HCT116 (cell line): ENCODE data around the gene NME1. TPM values are rescaled to one million over a fixed set of nuclear protein-coding genes. Genes with fewer than 3 reads are reported as not detected.

Source experiments
- ATAC-seq: fragments of 200-7000 bp; cut with Tn5 transposase; 2 replicates; pipeline ENCODE4 v1.9.1; 2020; ENCODE audit warnings: mild to moderate bottlenecking, moderate library complexity
- BruUV-seq: library from RNA; stranded (reverse); fragments of 400-500 nt; replicated peaks from 2 replicates; lab custom pipeline; 2021; lab: Mats Ljungman, UMichigan
- CTCF ChIA-PET: fragments of 300-600 bp; sonication (Branson Sonifier 250); formaldehyde crosslinking; loops from one replicate; lab custom pipeline; 2021; ENCODE audit warnings: antibody characterized with exemption; lab: Charles Lee
- POLR2A ChIA-PET: fragments of 300-600, 350-600 bp; sonication (Branson Sonifier 250); formaldehyde crosslinking; loops from one replicate; lab custom pipeline; 2021; ENCODE audit warnings: antibody characterized with exemption; lab: Charles Lee
- RAD21 ChIA-PET, 2 experiments: fragments of 300-600 bp; sonication (Branson Sonifier 250); formaldehyde crosslinking; loops; one replicate each; lab custom pipeline; 2023; ENCODE audit warnings: low total read pairs in 2 of 2; ENCODE audit not compliant: uncharacterized antibody in 2 of 2, unreplicated experiment in 2 of 2, low non-redundant PET in 1 of 2; lab: Charles Lee
- DNase-seq: peaks from one replicate; pipeline ENCODE4 v3.0.0-alpha.2; 2010; ENCODE audit warnings: low read depth, low spot score
- H2AFZ ChIP-seq: fragments of 200-600 bp; shearing (Covaris generic), sonication (generic); 2 replicates; pipeline ENCODE4 v1.6.1; 2017; ENCODE audit warnings: low read depth, mixed run types, mixed read lengths, antibody characterized with exemption, low read length; ENCODE audit not compliant: poor library complexity, severe bottlenecking
- H3K27ac ChIP-seq: 2 replicates; pipeline ENCODE4 v1.5.1; 2012; ENCODE audit warnings: low read depth, low read length
- H3K27me3 ChIP-seq: fragments of 200-600 bp; sonication (generic); 2 replicates; pipeline ENCODE4 v1.6.1; 2016; ENCODE audit warnings: mixed run types, low read length, mixed read lengths; ENCODE audit not compliant: insufficient read depth
- H3K36me3 ChIP-seq, 2 experiments: fragments of 200-500 bp in 1 of 2; fragments of 200-600 bp in 1 of 2; sonication (Bioruptor generic) in 1 of 2; sonication (generic) in 1 of 2; 2 replicates each; pipeline versions ENCODE4 v1.5.1 to v1.6.1; 2014 to 2016; ENCODE audit warnings: low read length in 2 of 2, inconsistent platforms in 1 of 2, mixed read lengths in 1 of 2, mixed run types in 1 of 2; ENCODE audit not compliant: insufficient read depth in 2 of 2, control insufficient read depth in 1 of 2
- H3K4me1 ChIP-seq, 2 experiments: fragments of 200-600 bp in 1 of 2; sonication (generic) in 1 of 2; 2 replicates each; pipeline versions ENCODE4 v1.5.1 to v1.6.1; 2012 to 2017; ENCODE audit warnings: low read length in 2 of 2, inconsistent platforms in 1 of 2, mild to moderate bottlenecking in 1 of 2, mixed read lengths in 1 of 2, mixed run types in 1 of 2, moderate library complexity in 1 of 2; ENCODE audit not compliant: insufficient read depth in 2 of 2, control insufficient read depth in 1 of 2
- H3K4me2 ChIP-seq: fragments of 200-600 bp; sonication (generic); 2 replicates; pipeline ENCODE4 v1.6.1; 2017; ENCODE audit warnings: mixed run types, low read length, mixed read lengths
- H3K4me3 ChIP-seq, 2 experiments: fragments of 200-600 bp in 1 of 2; sonication (generic) in 1 of 2; replicated peaks in 1 of 2; 2 replicates each; pipeline ENCODE4 v1.5.1; 2011 to 2016; ENCODE audit warnings: low read length in 2 of 2, control low read depth in 1 of 2, low read depth in 1 of 2, mild to moderate bottlenecking in 1 of 2, mixed read lengths in 1 of 2, mixed run types in 1 of 2
- H3K79me2 ChIP-seq: fragments of 200-600 bp; sonication (generic); 2 replicates; pipeline ENCODE4 v1.6.1; 2017; ENCODE audit warnings: mild to moderate bottlenecking, mixed run types, low read length, moderate library complexity, mixed read lengths; ENCODE audit not compliant: insufficient read depth
- H3K9ac ChIP-seq: fragments of 200-600 bp; sonication (generic); 2 replicates; pipeline ENCODE4 v1.6.1; 2016; ENCODE audit warnings: low read length, mixed read lengths
- H3K9me2 ChIP-seq: fragments of 200-600 bp; sonication (generic), shearing (Covaris generic); 2 replicates; pipeline ENCODE4 v1.6.1; 2017; ENCODE audit warnings: mixed run types, mild to moderate bottlenecking, moderate library complexity; ENCODE audit not compliant: insufficient read depth
- H3K9me3 ChIP-seq, 2 experiments: fragments of 200-500 bp in 1 of 2; fragments of 200-600 bp in 1 of 2; sonication (Bioruptor generic) in 1 of 2; sonication (generic) in 1 of 2; 2 replicates each; pipeline ENCODE4 v1.6.1; 2014 to 2017; ENCODE audit warnings: low read length in 2 of 2, mixed read lengths in 2 of 2, inconsistent platforms in 1 of 2, low read depth in 1 of 2, mild to moderate bottlenecking in 1 of 2, mixed run types in 1 of 2, moderate library complexity in 1 of 2; ENCODE audit not compliant: control insufficient read depth in 1 of 2, insufficient read depth in 1 of 2
- H4K20me1 ChIP-seq: fragments of 200-600 bp; sonication (generic), shearing (Covaris generic); 2 replicates; pipeline ENCODE4 v1.6.1; 2017; ENCODE audit warnings: mixed run types, mild to moderate bottlenecking, moderate library complexity; ENCODE audit not compliant: insufficient read depth
- CBX3 ChIP-seq: IDR thresholded peaks from 2 replicates; pipeline ENCODE4 v1.6.1; 2012; ENCODE audit warnings: low read depth
- CTCF ChIP-seq, 3 experiments: fragments of 200-600 bp in 1 of 3; sonication (generic) in 1 of 3; IDR thresholded peaks in 2 of 3; conservative IDR thresholded peaks in 1 of 3; 2 replicates each; pipeline ENCODE4 v1.5.1; 2012 to 2017; ENCODE audit warnings: low read depth in 2 of 3, low read length in 2 of 3, antibody characterized with exemption in 1 of 3, borderline replicate concordance in 1 of 3, control low read depth in 1 of 3, mild to moderate bottlenecking in 1 of 3, mixed read lengths in 1 of 3, mixed run types in 1 of 3, moderate library complexity in 1 of 3; ENCODE audit not compliant: insufficient read depth in 1 of 3
- EGR1 ChIP-seq: IDR thresholded peaks from 2 replicates; pipeline ENCODE4 v1.6.1; 2012; ENCODE audit warnings: low read depth
- ELF1 ChIP-seq: IDR thresholded peaks from 2 replicates; pipeline ENCODE4 v1.6.1; 2012; ENCODE audit warnings: low read depth, borderline replicate concordance
- EZH2 ChIP-seq: fragments of 200-600 bp; sonication (generic); IDR thresholded peaks from 2 replicates; pipeline ENCODE4 v1.6.1; 2017; ENCODE audit warnings: antibody characterized with exemption, mixed run types
- EZH2phosphoT487 ChIP-seq: fragments of 200-600 bp; IDR thresholded peaks from 2 replicates; pipeline ENCODE4 v1.6.1; 2018; ENCODE audit warnings: antibody characterized with exemption, borderline replicate concordance
- POLR2A ChIP-seq: IDR thresholded peaks from 2 replicates; pipeline ENCODE4 v1.7.0; 2011; ENCODE audit warnings: borderline replicate concordance; ENCODE audit not compliant: insufficient read depth, insufficient read length; ENCODE audit errors: extremely low read depth
- POLR2AphosphoS5 ChIP-seq: IDR thresholded peaks from 2 replicates; pipeline ENCODE4 v1.6.1; 2011; ENCODE audit warnings: mild to moderate bottlenecking, low read depth, low read length, moderate library complexity
- RAD21 ChIP-seq: IDR thresholded peaks from 2 replicates; pipeline ENCODE4 v1.6.1; 2012; ENCODE audit warnings: low read depth, mild to moderate bottlenecking
- SP1 ChIP-seq: IDR thresholded peaks from 2 replicates; pipeline ENCODE4 v1.6.1; 2012; ENCODE audit warnings: low read depth
- SRF ChIP-seq: IDR thresholded peaks from 2 replicates; pipeline ENCODE4 v1.6.1; 2012; ENCODE audit warnings: low read depth
- TCF7L2 ChIP-seq: IDR thresholded peaks from 2 replicates; pipeline ENCODE4 v1.7.0; 2011; ENCODE audit warnings: borderline replicate concordance, inconsistent platforms; ENCODE audit not compliant: insufficient read depth, insufficient read length; ENCODE audit errors: extremely low read depth
- YY1 ChIP-seq: IDR thresholded peaks from 2 replicates; pipeline ENCODE4 v1.6.1; 2011; ENCODE audit warnings: low read length, low read depth, moderate library complexity, mild to moderate bottlenecking; ENCODE audit not compliant: insufficient replicate concordance; ENCODE audit errors: extremely low read depth
- ZBTB33 ChIP-seq: IDR thresholded peaks from 2 replicates; pipeline ENCODE4 v1.6.1; 2011; ENCODE audit warnings: mild to moderate bottlenecking, low read length, moderate library complexity; ENCODE audit not compliant: insufficient replicate concordance; ENCODE audit errors: extremely low read depth
- ZFX ChIP-seq: fragments of 450-650 bp; IDR thresholded peaks from 2 replicates; pipeline ENCODE4 v1.6.1; 2017
- ZNF274 ChIP-seq: fragments of 200-500 bp; sonication (Bioruptor generic); IDR thresholded peaks from 2 replicates; pipeline ENCODE4 v1.6.1; 2014; ENCODE audit warnings: mild to moderate bottlenecking, low read depth, low read length, inconsistent platforms
- intact Hi-C: fragments of 100-400 bp; cut with micrococcal nuclease; formaldehyde crosslinking; loops from 2 replicates; pipeline ENCODE4 v1.10.0; 2022
- total RNA-seq: library from RNA; stranded (reverse); gene quantifications from one replicate; pipeline ENCODE4 v1.2.1, GENCODE V29; 2021; ENCODE audit not compliant: unreplicated experiment
- TF ChIP-seq, protein P1 (sequence below): IDR thresholded peaks from 2 replicates; pipeline ENCODE4 v1.6.1; 2012

The NME1 gene
- total RNA-seq, 1 experiment from 2014 or later, result 510 TPM

- TSS peak; percentile 54 for BruUV-seq
- H3K9me3 ChIP-seq, result no peaks in the 10 kb centered on the region
- DNase-seq, result no peak
- TF ChIP-seq ZNF274 (no peak), ELF1 (no peak), EZH2 (no peak), EZH2phosphoT487 (no peak), POLR2AphosphoS5 (peak; percentile 25), TCF7L2 (no peak), SRF (no peak), POLR2A (no peak), SP1 (no peak), EGR1 (0 out of 2 replicates have a peak, but pooled peaks have one; percentile 17), CBX3 (no peak), RAD21 (peak; percentile 68), ZFX (no peak; the same call in 1 of the 2 replicates), CTCF (IDR thresholded peaks at IDR 0.05 in 2 of 3, conservative IDR thresholded peaks at IDR 0.05 in 1 of 3; ENCODE audit: borderline replicate concordance in 1 of 3, insufficient read depth in 1 of 3, low read depth in 2 of 3, low read length in 2 of 3) (peak; percentile 61 to 95 (median 94)), YY1 (peak; percentile 64), ZBTB33 (peak; percentile 17)
- TF ChIP-seq, protein P1, sequence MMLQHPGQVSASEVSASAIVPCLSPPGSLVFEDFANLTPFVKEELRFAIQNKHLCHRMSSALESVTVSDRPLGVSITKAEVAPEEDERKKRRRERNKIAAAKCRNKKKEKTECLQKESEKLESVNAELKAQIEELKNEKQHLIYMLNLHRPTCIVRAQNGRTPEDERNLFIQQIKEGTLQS, result no peak
- TF ChIP-seq, all 23 proteins: peak for 6
- Histone ChIP-seq H3K4me3 (peak overlapping the region; percentile 90 to 91), H3K9me2 (no peaks in the 10 kb centered on the region), H3K27ac (peak overlapping the region; percentile 96), H3K79me2 (peaks cover 66% of the 10 kb centered on the region), H3K4me1 (peaks cover 13 to 24% of the 10 kb centered on the region in 2 experiments; a peak in 3 of 4 replicates), H3K27me3 (no peaks in the 10 kb centered on the region), H3K36me3 (peaks cover 50 to 58% of the 10 kb centered on the region in 2 experiments), H4K20me1 (peaks cover 28% of the 10 kb centered on the region; the same call in 1 of the 2 replicates), H2AFZ (no peak overlapping the region), H3K9ac (peak overlapping the region; percentile 99), H3K4me2 (peak overlapping the region; percentile 94)
- intact Hi-C loops, result loop anchor here (5.0 kb wide), 1 partner anchor 165 kb away; no protein-coding TSS in a partner anchor
- CTCF ChIA-PET, result interaction anchor here (1.1 to 1.7 kb wide), 2 partner anchors 13 to 14 kb away, joined by 3 to 14 read pairs; partner anchors contain the start of gene NME1
- POLR2A ChIA-PET, result interaction anchor here (0.7 kb wide), 1 partner anchor 9 kb away, joined by 3 read pairs; no protein-coding TSS in a partner anchor
- ATAC-seq, result peak; percentile 51
- RAD21 ChIA-PET, result no interaction called here
Measured at GRCh38 chr17:51166987-51167931, 13.9 kb downstream of the NME1 start.
